GM21723 (cell line): Measurements from ENCODE around the gene NEK7.
"Not testable (repeated sequence)": the region's sequence is repeated elsewhere in the genome, so short reads cannot be mapped to it uniquely, and the experiment has no call there.

Experiments used
- ATAC-seq: cut with Tn5 transposase; IDR thresholded peaks from one replicate; pipeline ENCODE4 v1.9.1; 2021; ENCODE audit warnings: mild to moderate bottlenecking, moderate library complexity; ENCODE audit not compliant: unreplicated experiment

Gene NEK7

GRCh38 chr1:198201956-198202784 is 45.4 kb downstream of the NEK7 start:
- peak; percentile 78 for ATAC-seq

GRCh38 chr1:198203434-198203833 is 46.6 kb downstream of the NEK7 start:
- no peak for ATAC-seq

- no peak for ATAC-seq
Observed at GRCh38 chr1:198205016-198205684, 48.4 kb downstream of the NEK7 start.

- no peak for ATAC-seq
Observed at GRCh38 chr1:198206292-198206691, 49.5 kb downstream of the NEK7 start.

- no peak for ATAC-seq
Observed at GRCh38 chr1:198211696-198212095, 54.9 kb downstream of the NEK7 start.

GRCh38 chr1:198212126-198212525 is 55.3 kb downstream of the NEK7 start:
- no peak for ATAC-seq

- no peak for ATAC-seq
Observed at GRCh38 chr1:198212675-198213074, 55.9 kb downstream of the NEK7 start.

GRCh38 chr1:198214924-198215323 is 58.1 kb downstream of the NEK7 start:
- no peak for ATAC-seq

GRCh38 chr1:198220428-198220827 is 63.6 kb downstream of the NEK7 start:
- ATAC-seq, result no peak

GRCh38 chr1:198227010-198227409 is 70.2 kb downstream of the NEK7 start:
- not testable (repeated sequence) for ATAC-seq

GRCh38 chr1:198227454-198227853 is 70.7 kb downstream of the NEK7 start:
- not testable (repeated sequence) for ATAC-seq

- no peak for ATAC-seq
Observed at GRCh38 chr1:198228925-198229324, 72.1 kb downstream of the NEK7 start.

- no peak for ATAC-seq
Observed at GRCh38 chr1:198231779-198232178, 75.0 kb downstream of the NEK7 start.

- ATAC-seq, result no peak
Observed at GRCh38 chr1:198232378-198232777, 75.6 kb downstream of the NEK7 start.

GRCh38 chr1:198232940-198233675 is 76.3 kb downstream of the NEK7 start:
- no peak for ATAC-seq

GRCh38 chr1:198234520-198235251 is 77.9 kb downstream of the NEK7 start:
- peak; percentile 47 for ATAC-seq

GRCh38 chr1:198238121-198238520 is 81.3 kb downstream of the NEK7 start:
- ATAC-seq, result no peak

- no peak for ATAC-seq
Observed at GRCh38 chr1:198241553-198241952, 84.8 kb downstream of the NEK7 start.

- ATAC-seq, result no peak
Observed at GRCh38 chr1:198244772-198245171, 88.0 kb downstream of the NEK7 start.

GRCh38 chr1:198245379-198245778 is 88.6 kb downstream of the NEK7 start:
- no peak for ATAC-seq

- no peak for ATAC-seq
Observed at GRCh38 chr1:198246337-198246736, 89.5 kb downstream of the NEK7 start.
